Measurements from ENCODE around the gene MADD. TPM values are rescaled to one million over a fixed set of nuclear protein-coding genes. Genes with fewer than 3 reads are reported as not detected.

MADD gene
- total and polyA plus RNA-seq, 2 experiments from 2014 or later, result 13.4 to 43.8 TPM

DNA sequence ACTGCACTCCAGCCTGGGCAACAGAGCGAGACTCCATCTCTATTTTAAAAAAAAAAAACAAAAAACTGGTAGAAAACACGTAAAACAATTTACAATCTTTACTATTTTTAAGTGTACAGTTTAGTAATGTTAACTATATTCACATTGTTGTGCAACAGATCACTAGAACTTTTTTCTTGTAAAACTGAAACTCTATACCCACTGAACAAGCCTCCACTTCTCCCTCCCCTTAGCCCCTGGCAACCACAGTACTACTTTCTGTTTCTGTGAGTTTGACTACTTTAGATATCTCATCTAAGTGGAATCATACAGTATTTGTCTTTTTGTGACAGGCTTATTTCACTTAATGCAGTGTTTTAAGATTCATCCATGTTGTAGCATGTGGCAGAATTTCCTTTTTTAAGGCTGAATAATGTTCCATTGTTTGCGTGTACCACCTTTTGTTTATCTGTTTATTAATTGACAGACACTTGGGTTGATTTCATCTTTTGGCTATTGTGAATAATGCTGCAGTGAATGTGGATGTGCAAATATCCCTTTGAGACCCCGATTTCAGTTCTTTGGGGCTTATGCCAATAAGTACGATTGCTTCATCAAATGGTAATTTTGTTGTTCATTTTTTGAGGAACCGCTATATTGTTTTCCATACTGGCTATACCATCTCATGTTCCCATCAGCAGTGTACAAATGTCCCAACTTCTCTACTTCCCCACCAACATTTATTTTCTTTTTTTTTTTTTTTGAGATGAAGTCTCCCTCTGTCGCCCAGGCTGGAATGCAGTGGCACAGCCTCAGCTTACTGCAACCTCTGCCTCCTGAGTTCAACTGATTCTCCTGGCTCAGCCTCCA, 44.2 kb upstream of the MADD start (continued):
- TF ChIP-seq, protein P1, sequence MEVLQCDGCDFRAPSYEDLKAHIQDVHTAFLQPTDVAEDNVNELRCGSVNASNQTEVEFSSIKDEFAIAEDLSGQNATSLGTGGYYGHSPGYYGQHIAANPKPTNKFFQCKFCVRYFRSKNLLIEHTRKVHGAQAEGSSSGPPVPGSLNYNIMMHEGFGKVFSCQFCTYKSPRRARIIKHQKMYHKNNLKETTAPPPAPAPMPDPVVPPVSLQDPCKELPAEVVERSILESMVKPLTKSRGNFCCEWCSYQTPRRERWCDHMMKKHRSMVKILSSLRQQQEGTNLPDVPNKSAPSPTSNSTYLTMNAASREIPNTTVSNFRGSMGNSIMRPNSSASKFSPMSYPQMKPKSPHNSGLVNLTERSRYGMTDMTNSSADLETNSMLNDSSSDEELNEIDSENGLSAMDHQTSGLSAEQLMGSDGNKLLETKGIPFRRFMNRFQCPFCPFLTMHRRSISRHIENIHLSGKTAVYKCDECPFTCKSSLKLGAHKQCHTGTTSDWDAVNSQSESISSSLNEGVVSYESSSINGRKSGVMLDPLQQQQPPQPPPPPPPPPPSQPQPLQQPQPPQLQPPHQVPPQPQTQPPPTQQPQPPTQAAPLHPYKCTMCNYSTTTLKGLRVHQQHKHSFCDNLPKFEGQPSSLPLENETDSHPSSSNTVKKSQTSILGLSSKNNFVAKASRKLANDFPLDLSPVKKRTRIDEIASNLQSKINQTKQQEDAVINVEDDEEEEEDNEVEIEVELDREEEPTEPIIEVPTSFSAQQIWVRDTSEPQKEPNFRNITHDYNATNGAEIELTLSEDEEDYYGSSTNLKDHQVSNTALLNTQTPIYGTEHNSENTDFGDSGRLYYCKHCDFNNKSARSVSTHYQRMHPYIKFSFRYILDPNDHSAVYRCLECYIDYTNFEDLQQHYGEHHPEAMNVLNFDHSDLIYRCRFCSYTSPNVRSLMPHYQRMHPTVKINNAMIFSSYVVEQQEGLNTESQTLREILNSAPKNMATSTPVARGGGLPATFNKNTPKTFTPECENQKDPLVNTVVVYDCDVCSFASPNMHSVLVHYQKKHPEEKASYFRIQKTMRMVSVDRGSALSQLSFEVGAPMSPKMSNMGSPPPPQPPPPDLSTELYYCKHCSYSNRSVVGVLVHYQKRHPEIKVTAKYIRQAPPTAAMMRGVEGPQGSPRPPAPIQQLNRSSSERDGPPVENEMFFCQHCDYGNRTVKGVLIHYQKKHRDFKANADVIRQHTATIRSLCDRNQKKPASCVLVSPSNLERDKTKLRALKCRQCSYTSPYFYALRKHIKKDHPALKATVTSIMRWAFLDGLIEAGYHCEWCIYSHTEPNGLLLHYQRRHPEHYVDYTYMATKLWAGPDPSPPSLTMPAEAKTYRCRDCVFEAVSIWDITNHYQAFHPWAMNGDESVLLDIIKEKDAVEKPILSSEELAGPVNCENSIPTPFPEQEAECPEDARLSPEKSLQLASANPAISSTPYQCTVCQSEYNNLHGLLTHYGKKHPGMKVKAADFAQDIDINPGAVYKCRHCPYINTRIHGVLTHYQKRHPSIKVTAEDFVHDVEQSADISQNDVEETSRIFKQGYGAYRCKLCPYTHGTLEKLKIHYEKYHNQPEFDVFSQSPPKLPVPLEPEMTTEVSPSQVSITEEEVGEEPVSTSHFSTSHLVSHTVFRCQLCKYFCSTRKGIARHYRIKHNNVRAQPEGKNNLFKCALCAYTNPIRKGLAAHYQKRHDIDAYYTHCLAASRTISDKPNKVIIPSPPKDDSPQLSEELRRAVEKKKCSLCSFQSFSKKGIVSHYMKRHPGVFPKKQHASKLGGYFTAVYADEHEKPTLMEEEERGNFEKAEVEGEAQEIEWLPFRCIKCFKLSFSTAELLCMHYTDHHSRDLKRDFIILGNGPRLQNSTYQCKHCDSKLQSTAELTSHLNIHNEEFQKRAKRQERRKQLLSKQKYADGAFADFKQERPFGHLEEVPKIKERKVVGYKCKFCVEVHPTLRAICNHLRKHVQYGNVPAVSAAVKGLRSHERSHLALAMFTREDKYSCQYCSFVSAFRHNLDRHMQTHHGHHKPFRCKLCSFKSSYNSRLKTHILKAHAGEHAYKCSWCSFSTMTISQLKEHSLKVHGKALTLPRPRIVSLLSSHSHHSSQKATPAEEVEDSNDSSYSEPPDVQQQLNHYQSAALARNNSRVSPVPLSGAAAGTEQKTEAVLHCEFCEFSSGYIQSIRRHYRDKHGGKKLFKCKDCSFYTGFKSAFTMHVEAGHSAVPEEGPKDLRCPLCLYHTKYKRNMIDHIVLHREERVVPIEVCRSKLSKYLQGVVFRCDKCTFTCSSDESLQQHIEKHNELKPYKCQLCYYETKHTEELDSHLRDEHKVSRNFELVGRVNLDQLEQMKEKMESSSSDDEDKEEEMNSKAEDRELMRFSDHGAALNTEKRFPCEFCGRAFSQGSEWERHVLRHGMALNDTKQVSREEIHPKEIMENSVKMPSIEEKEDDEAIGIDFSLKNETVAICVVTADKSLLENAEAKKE (CRISPR knock-in tag; IDR thresholded peaks at IDR 0.05), result no peak
- TF ChIP-seq NANOG (IDR thresholded peaks at IDR 0.05; ENCODE audit: borderline replicate concordance), result no peak
- TF ChIP-seq EZH2phosphoT487 (IDR thresholded peaks at IDR 0.05; ENCODE audit: unreplicated experiment), result no peak
- no peak for TF ChIP-seq JUNB (IDR thresholded peaks at IDR 0.05; ENCODE audit: unreplicated experiment)

- Histone ChIP-seq H3K27ac (ENCODE audit: low read depth) (no peak overlapping the region), H4K20me1 (replicated peaks; ENCODE audit: insufficient read depth) (peaks cover 5% of the 10 kb centered on the region; the same call in 1 of the 2 replicates), H3K36me3 (ENCODE audit: insufficient read depth) (peaks cover 18% of the 10 kb centered on the region; the same call in 1 of the 2 replicates), H3K4me3 (no peak overlapping the region), H3K4me2 (no peak overlapping the region), H3K27me3 (ENCODE audit: insufficient read depth) (no peaks in the 10 kb centered on the region), H2AFZ (no peak overlapping the region), H3K9me2 (ENCODE audit: insufficient read depth) (no peaks in the 10 kb centered on the region), H3K4me1 (ENCODE audit: insufficient read depth) (no peaks in the 10 kb centered on the region), H3K79me2 (replicated peaks; ENCODE audit: insufficient read depth) (0 out of 2 replicates have a peak, but pooled peaks cover 2% of the 10 kb centered on the region), H3F3A (replicated peaks; ENCODE audit: low read depth) (0 out of 2 replicates have a peak, but pooled peaks cover 3% of the 10 kb centered on the region)
- Mint-ChIP-seq H3K4me1 (peaks cover 2% of the 10 kb centered on the region; the same call in 2 of the 3 replicates), H3K27me3 (ENCODE audit: insufficient read depth, low read depth, poor library complexity) (peaks cover 1% of the 10 kb centered on the region), H3K36me3 (ENCODE audit: low read depth) (peaks cover 39% of the 10 kb centered on the region), H3K9me3 (no peaks in the 10 kb centered on the region), H3K27ac (no peak overlapping the region), H3K4me3 (no peak overlapping the region)
- no peak for DNase-seq (ENCODE audit: low spot score)
- ATAC-seq, result no peak
- no peak for TF ChIP-seq REST (IDR thresholded peaks at IDR 0.05; ENCODE audit: unreplicated experiment)
These were observed 40.8 kb upstream of the MADD start for GRCh38 chr11:47229161-47229560.

All from GM23338 (cell line).